ENCODE data around the gene TRIOBP. TPM values are rescaled to one million over a fixed set of nuclear protein-coding genes. Genes with fewer than 3 reads are reported as not detected.

TRIOBP gene
- total and polyA plus RNA-seq, 2 donors (not counting 3 experiments of a cell fraction or from before 2014, with no cell fraction given) = 60.6 to 104 TPM

DNA sequence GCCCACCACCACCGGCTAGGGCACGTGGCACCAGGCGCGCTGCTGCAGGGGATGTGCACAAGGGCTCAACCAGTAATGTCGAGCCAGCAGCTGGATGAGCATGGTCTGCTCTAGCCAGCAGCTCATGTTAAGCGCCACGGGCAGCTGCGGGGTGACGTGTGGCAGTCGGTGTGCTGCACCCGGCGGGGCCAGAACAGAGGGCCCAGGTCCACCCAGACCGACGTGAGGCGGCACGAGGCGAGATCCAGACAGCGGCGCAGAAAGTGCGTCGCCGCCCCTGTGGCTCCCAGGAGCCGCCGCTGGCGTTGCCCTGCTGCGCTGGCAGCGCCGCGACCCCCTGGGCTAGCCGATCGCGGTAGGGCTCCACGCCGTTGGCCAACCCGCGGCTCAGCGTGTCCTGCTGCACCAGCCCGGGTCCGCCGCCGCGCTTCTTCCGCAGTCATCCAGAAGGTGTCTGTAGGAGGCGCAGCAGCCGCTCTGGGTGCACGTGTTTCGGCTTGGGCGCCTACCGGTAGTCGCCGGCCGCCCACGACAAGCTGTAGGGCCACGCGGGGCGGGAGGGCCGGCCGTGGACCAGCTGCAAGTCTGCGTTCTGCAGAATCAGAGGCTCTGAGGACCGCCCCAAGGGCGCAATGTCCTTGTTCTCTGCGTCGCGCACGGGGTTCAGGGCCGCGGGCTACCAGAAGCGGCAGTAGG is 121.7 kb downstream of the TRIOBP start:
- Histone ChIP-seq H3K27ac (ENCODE audit: insufficient read depth, low read depth, low read length) (no peak overlapping the region), H3K4me1 (ENCODE audit: control insufficient read depth, extremely low read depth, insufficient read depth, low read length) (peaks cover 9% of the 10 kb centered on the region), H3K9me3 (replicated peaks; ENCODE audit: control insufficient read depth, insufficient read depth, low read length) (no peaks in the 10 kb centered on the region), H3K79me2 (ENCODE audit: control insufficient read depth, insufficient read depth, low read length) (no peaks in the 10 kb centered on the region), H3K4me2 (ENCODE audit: insufficient read depth, low read length) (peak overlapping the region; percentile 38), H3K36me3 (ENCODE audit: control insufficient read depth in 2 of 2, extremely low read depth in 1 of 2, insufficient read depth in 2 of 2, low read length in 2 of 2) (peaks cover 0 to 4% of the 10 kb centered on the region in 2 experiments), H4K20me1 (replicated peaks; ENCODE audit: control insufficient read depth, extremely low read depth, insufficient read depth, low read length) (no peaks in the 10 kb centered on the region), H3K9me1 (replicated peaks; ENCODE audit: control insufficient read depth, extremely low read depth, insufficient read depth, low read length) (no peaks in the 10 kb centered on the region), H3K27me3 (ENCODE audit: control insufficient read depth in 2 of 2, insufficient read depth in 2 of 2, low read length in 2 of 2) (peaks cover 2 to 3% of the 10 kb centered on the region in 2 experiments), H3K4me3 (replicated peaks in 1 of 3; ENCODE audit: insufficient read depth in 1 of 3, low read depth in 1 of 3, low read length in 3 of 3) (no peak overlapping the region), H3K9ac (replicated peaks; ENCODE audit: extremely low read depth, insufficient read depth, low read length) (no peak overlapping the region), H2AFZ (ENCODE audit: low read depth, low read length) (peak overlapping the region; percentile 85)
- FAIRE-seq (no peak), DNase-seq (ENCODE audit: low read depth, low spot score) (peak; percentile 49)
- BruUV-seq (replicated peaks) = no TSS peak
- TF ChIP-seq FOS (IDR thresholded peaks at IDR 0.05; ENCODE audit: borderline replicate concordance, insufficient read depth, low read length) (no peak), CTCF (IDR thresholded peaks at IDR 0.05; ENCODE audit: extremely low read depth in 1 of 2, insufficient read depth in 1 of 2, low read depth in 1 of 2, low read length in 2 of 2) (peak; percentile 20 to 55), GATA2 (IDR thresholded peaks at IDR 0.05; ENCODE audit: insufficient read depth, insufficient read length, low read depth, low read length) (no peak), POLR2AphosphoS5 (IDR thresholded peaks at IDR 0.05; ENCODE audit: insufficient read depth, low read depth, low read length) (peak; percentile 28), POLR2A (IDR thresholded peaks at IDR 0.05; ENCODE audit: low read depth, low read length) (no peak), EZH2 (IDR thresholded peaks at IDR 0.05; ENCODE audit: borderline replicate concordance, low read depth, low read length, severe bottlenecking) (peak; percentile 48), MYC (IDR thresholded peaks at IDR 0.05; ENCODE audit: low read depth, low read length) (no peak), JUN (IDR thresholded peaks at IDR 0.05; ENCODE audit: borderline replicate concordance, insufficient read depth, insufficient read length, low read depth) (no peak)
- TF ChIP-seq, protein P1, sequence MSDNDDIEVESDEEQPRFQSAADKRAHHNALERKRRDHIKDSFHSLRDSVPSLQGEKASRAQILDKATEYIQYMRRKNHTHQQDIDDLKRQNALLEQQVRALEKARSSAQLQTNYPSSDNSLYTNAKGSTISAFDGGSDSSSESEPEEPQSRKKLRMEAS (IDR thresholded peaks at IDR 0.05; ENCODE audit: insufficient read depth, insufficient read length) = peak; percentile 55
- ChIA-PET POLR2A (interaction anchor here (1.5 kb wide), 2 partner anchors 13 to 45 kb away, joined by 5 to 8 read pairs; a partner anchor contains a TSS), CTCF (interaction anchor here (0.6 to 5.9 kb wide), 25 partner anchors 8 to 175 kb away, joined by 3 to 223 read pairs (median 8); partner anchors contain the start of genes ANKRD54, EIF3L, GCAT and MICALL1)
- intact Hi-C loops (cut with micrococcal nuclease) = loop anchor here (5.0 kb wide), 1 partner anchor 134 kb away; the partner anchor contains the start of genes C22orf23 and POLR2F
- dilution Hi-C loops (cut with MboI; ENCODE audit: extremely low pct_ligation_motif_present, low sequenced_read_pairs) = no loop called here

Data from endothelial cell of umbilical vein (primary cell).